Right lobe of liver (tissue), 6 donors: Measurements from ENCODE around the gene CCR5AS.

ENCODE experiments used
- ATAC-seq, 4 donors: fragments of 200-7000 bp; cut with Tn5 transposase; one replicate each; pipeline ENCODE4 v1.9.1; 2020; ENCODE audit warnings: mild to moderate bottlenecking in 4 of 4, moderate library complexity in 4 of 4
- DNase-seq, 3 donors: peaks; one replicate each; pipeline ENCODE4 v3.0.0-alpha.2; 2020
- H3K27ac ChIP-seq, 3 donors: fragments of 200-600 bp; one replicate each; pipeline ENCODE4 v1.8.0; 2022
- H3K27me3 ChIP-seq, 2 donors: fragments of 200-600 bp; one replicate each; pipeline ENCODE4 v1.8.0; 2022
- H3K36me3 ChIP-seq, 4 donors: fragments of 200-600 bp; sonication (generic) in 1 of 4; one replicate each; pipeline versions ENCODE4 v1.5.1 to v1.8.0; 2017 to 2022; ENCODE audit warnings: control low read depth in 1 of 4
- H3K4me1 ChIP-seq, 4 donors: fragments of 200-600 bp; sonication (generic) in 1 of 4; one replicate each; pipeline versions ENCODE4 v1.5.1 to v1.8.0; 2017 to 2022; ENCODE audit warnings: control low read depth in 1 of 4
- H3K4me3 ChIP-seq, 3 donors: fragments of 200-600 bp; one replicate each; pipeline ENCODE4 v1.8.0; 2022
- H3K9me3 ChIP-seq, 4 donors: fragments of 200-600 bp; sonication (generic) in 1 of 4; one replicate each; pipeline versions ENCODE4 v1.5.1 to v1.8.0; 2017 to 2022; ENCODE audit warnings: control low read depth in 1 of 4
- POLR2A ChIP-seq: fragments of 450-650 bp; IDR thresholded peaks from one replicate; pipeline ENCODE4 v1.6.1; 2017; ENCODE audit warnings: antibody characterized with exemption, mild to moderate bottlenecking
- WGBS: methylation state at CpG from one replicate; pipeline ENCODE4 v1.1.6; 2018; ENCODE audit warnings: low coverage, low lambda C conversion rate; ENCODE audit not compliant: insufficient coverage; ENCODE audit errors: missing lambda C conversion rate; 5-methylcytosine and 5-hydroxymethylcytosine counted together
- intact Hi-C, 2 donors: fragments of 100-400 bp; cut with DNase I; formaldehyde crosslinking; loops; one replicate each; pipeline versions ENCODE4 v1.11.2 to v1.14.1; 2022
- TF ChIP-seq, protein P1 (sequence below), 4 donors: fragments of 200-600 bp in 3 of 4; fragments of 450-650 bp in 1 of 4; IDR thresholded peaks; one replicate each; pipeline versions ENCODE4 v1.5.1 to v1.8.0; 2016 to 2022; ENCODE audit warnings: antibody characterized with exemption in 4 of 4, mild to moderate bottlenecking in 2 of 4
- donor health status: DM: no; HTN: yes; CAD: no.
- donor health status: DM: no; HTN: no; CAD: no.
- donor health status: DM: no; HTN: no; CAD: no.
- donor health status: DM: no; HTN: yes; CAD: no.
- donor health status: DM: no; HTN: yes; CAD: no.

The CCR5AS gene

DNA sequence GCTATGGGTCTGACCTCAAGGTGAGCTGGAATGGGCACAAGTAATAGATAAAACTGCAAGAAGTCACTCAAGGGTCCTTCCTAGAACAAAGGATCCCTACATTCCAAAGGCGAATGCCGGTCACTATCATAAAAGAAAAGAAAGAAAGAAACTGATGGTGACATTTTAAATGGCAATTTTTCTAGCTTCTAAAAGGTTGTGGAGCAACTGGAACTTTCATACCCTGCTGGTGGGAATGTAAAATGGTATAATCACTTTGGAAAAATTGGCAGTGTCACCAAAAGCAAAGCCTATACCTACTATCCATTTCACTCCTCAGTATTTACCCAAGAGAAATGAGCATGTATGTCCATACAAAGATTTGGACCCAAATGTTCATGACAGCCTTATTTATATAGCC, 4.4 kb upstream of the CCR5AS start:
- Histone ChIP-seq H3K4me3 (no peak overlapping the region), H3K4me1 (no peaks in the 10 kb centered on the region), H3K36me3 (no peaks in the 10 kb centered on the region), H3K27me3 (no peaks in the 10 kb centered on the region), H3K27ac (no peak overlapping the region), H3K9me3 (no peaks in the 10 kb centered on the region)
- 91% methylated on average over 2 of the region's 2 CpGs for WGBS
- no peak for ATAC-seq
- intact Hi-C loops: no loop called here
- no peak for TF ChIP-seq POLR2A
- TF ChIP-seq, protein P1, sequence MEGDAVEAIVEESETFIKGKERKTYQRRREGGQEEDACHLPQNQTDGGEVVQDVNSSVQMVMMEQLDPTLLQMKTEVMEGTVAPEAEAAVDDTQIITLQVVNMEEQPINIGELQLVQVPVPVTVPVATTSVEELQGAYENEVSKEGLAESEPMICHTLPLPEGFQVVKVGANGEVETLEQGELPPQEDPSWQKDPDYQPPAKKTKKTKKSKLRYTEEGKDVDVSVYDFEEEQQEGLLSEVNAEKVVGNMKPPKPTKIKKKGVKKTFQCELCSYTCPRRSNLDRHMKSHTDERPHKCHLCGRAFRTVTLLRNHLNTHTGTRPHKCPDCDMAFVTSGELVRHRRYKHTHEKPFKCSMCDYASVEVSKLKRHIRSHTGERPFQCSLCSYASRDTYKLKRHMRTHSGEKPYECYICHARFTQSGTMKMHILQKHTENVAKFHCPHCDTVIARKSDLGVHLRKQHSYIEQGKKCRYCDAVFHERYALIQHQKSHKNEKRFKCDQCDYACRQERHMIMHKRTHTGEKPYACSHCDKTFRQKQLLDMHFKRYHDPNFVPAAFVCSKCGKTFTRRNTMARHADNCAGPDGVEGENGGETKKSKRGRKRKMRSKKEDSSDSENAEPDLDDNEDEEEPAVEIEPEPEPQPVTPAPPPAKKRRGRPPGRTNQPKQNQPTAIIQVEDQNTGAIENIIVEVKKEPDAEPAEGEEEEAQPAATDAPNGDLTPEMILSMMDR (IDR thresholded peaks at IDR 0.05): no peak
- DNase-seq: no peak

DNA sequence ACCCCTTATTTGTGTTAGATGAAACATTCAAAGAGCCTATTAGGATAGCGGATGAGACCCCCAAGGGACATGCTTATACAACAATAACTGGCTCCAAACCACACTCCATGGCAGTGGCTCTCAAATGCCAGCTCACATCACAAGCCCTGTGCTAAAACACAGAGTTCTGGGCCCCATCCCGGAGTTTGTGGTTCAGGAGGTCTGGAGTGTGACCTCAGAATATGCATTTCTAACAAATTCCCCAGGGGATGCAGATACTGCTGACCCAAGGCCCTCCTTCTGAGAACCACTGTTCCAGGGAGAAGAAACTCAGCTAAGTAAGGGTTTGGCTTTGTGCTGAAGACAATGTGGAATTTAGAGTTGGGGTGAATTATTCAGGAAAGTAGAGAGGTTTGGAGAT, 3.8 kb upstream of the CCR5AS start:
- H3K4me1 ChIP-seq: peaks cover 0 to 3% (median 2%) of the 10 kb centered on the region in 4 donors
- 63% methylated on average over 1 of the region's 2 CpGs for WGBS
- H3K9me3 ChIP-seq: no peaks in the 10 kb centered on the region
- intact Hi-C loops: no loop called here
- no peaks in the 10 kb centered on the region for H3K36me3 ChIP-seq
- H3K27ac ChIP-seq: no peak overlapping the region
- DNase-seq (no peak), ATAC-seq (no peak)
- H3K27me3 ChIP-seq: no peaks in the 10 kb centered on the region
- no peak for TF ChIP-seq POLR2A
- TF ChIP-seq, protein P1 (IDR thresholded peaks at IDR 0.05): no peak
- no peak overlapping the region for H3K4me3 ChIP-seq

DNA sequence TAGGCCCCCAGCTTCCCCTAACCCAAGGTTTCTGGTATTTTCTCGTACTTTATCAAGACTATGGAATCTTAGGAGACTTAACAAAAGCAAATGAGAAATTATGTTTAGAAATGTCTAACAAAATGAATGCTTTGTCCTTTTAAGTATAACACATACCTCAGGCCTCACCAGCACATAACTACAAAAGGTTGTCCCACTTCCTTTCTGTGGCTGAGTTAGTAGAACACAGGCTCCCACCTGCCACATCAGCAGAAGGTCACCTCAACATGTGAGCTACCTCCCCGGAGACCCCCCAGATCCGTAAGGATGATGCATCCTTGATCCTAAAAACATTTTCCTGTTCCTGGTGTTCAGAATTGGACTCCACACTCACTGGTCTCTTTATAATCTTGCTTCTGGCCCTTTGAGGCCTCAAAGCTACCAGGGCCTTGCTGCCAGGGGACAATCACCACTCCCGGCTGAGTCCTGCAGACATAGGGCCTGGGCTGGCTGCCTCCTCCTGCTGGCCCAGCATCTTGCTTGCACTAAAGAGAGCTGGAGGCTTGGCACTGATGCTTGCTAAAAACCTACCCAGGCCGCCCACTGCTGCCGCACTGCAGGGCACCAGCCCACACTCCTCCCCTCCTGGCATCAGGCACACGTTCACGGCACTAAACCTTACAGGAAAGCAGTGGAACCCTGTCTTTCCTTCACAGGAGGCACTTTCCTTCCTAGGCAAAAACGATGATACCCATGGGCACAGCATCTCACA, 3.0 kb upstream of the CCR5AS start:
- TF ChIP-seq POLR2A: no peak
- TF ChIP-seq, protein P1 (IDR thresholded peaks at IDR 0.05): no peak
- Histone ChIP-seq H3K4me3 (no peak overlapping the region), H3K27ac (no peak overlapping the region), H3K4me1 (peaks cover 0 to 11% (median 5%) of the 10 kb centered on the region in 4 donors), H3K27me3 (no peaks in the 10 kb centered on the region), H3K36me3 (no peaks in the 10 kb centered on the region), H3K9me3 (no peaks in the 10 kb centered on the region)
- ATAC-seq (no peak), DNase-seq (no peak)
- 73% methylated on average over 4 of the region's 9 CpGs for WGBS
- intact Hi-C loops: no loop called here

DNA sequence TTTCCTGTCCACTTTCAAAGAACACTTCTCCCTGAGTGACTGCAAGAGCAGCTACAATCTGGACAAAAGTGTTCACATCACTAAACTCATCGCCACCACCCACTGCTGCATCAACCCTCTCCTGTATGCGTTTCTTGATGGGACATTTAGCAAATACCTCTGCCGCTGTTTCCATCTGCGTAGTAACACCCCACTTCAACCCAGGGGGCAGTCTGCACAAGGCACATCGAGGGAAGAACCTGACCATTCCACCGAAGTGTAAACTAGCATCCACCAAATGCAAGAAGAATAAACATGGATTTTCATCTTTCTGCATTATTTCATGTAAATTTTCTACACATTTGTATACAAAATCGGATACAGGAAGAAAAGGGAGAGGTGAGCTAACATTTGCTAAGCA, 2.0 kb upstream of the CCR5AS start:
- intact Hi-C loops: no loop called here
- no peaks in the 10 kb centered on the region for H3K27me3 ChIP-seq
- no peak overlapping the region for H3K4me3 ChIP-seq
- no peak overlapping the region for H3K27ac ChIP-seq
- no peak for ATAC-seq
- no peaks in the 10 kb centered on the region for H3K36me3 ChIP-seq
- DNase-seq: no peak
- peaks cover 0 to 14% (median 6%) of the 10 kb centered on the region in 4 donors for H3K4me1 ChIP-seq
- WGBS: 70% methylated on average over 7 of the region's 7 CpGs
- no peaks in the 10 kb centered on the region for H3K9me3 ChIP-seq
- TF ChIP-seq POLR2A: no peak
- TF ChIP-seq, protein P1 (IDR thresholded peaks at IDR 0.05): no peak
